NT2/D1 (cell line): ENCODE measurements around the gene NLRP3.

Experiments used
- SUZ12 ChIP-seq: IDR thresholded peaks from 2 replicates; pipeline ENCODE4 v1.6.1; 2011; ENCODE audit not compliant: insufficient read length, insufficient read depth; ENCODE audit errors: extremely low read depth
- YY1 ChIP-seq: IDR thresholded peaks from 2 replicates; pipeline ENCODE4 v1.6.1; 2011; ENCODE audit not compliant: insufficient read length, insufficient read depth
- ZNF274 ChIP-seq: IDR thresholded peaks from 2 replicates; pipeline ENCODE4 v1.6.1; 2011; ENCODE audit warnings: mild to moderate bottlenecking, low read depth, low read length

GRCh38 chr1:247487057-247487456 is 71.1 kb downstream of the NLRP3 start:
- TF ChIP-seq ZNF274 (no peak), SUZ12 (no peak), YY1 (no peak)
